Psoas muscle (tissue), 8 donors: ENCODE data around the gene NHEJ1. TPM values are rescaled to one million over a fixed set of nuclear protein-coding genes. Genes with fewer than 3 reads are reported as not detected.

ENCODE experiments used
- ATAC-seq, 4 donors: fragments of 200-7000 bp; cut with Tn5 transposase; one replicate each; pipeline ENCODE4 v1.9.1; 2020; ENCODE audit warnings: moderate library complexity in 3 of 4, mild to moderate bottlenecking in 2 of 4
- DNase-seq, 2 donors: peaks; one replicate each; pipeline ENCODE4 v3.0.0-alpha.2; 2020
- H3K27ac ChIP-seq: fragments of 200-600 bp; one replicate; pipeline ENCODE4 v1.8.0; 2022
- H3K27me3 ChIP-seq, 3 donors: fragments of 200-600 bp in 1 of 3; one replicate each; pipeline versions ENCODE4 v1.6.1 to v1.8.0; 2013 to 2022; ENCODE audit warnings: low read length in 2 of 3, mild to moderate bottlenecking in 2 of 3, moderate library complexity in 1 of 3; ENCODE audit not compliant: insufficient read depth in 3 of 3
- H3K36me3 ChIP-seq, 2 donors: fragments of 200-600 bp in 1 of 2; one replicate each; pipeline versions ENCODE4 v1.6.1 to v1.8.0; 2013 to 2022; ENCODE audit warnings: low read depth in 1 of 2, mild to moderate bottlenecking in 1 of 2, moderate library complexity in 1 of 2; ENCODE audit not compliant: insufficient read depth in 1 of 2
- H3K4me1 ChIP-seq: fragments of 200-600 bp; one replicate; pipeline ENCODE4 v1.8.0; 2022
- H3K4me3 ChIP-seq: fragments of 200-600 bp; one replicate; pipeline ENCODE4 v1.8.0; 2022; ENCODE audit warnings: mild to moderate bottlenecking
- H3K9me3 ChIP-seq: fragments of 200-600 bp; one replicate; pipeline ENCODE4 v1.8.0; 2022
- WGBS, 3 donors: extraction: QIAGEN DNeasy Blood & Tissue Kit; methylation state at CpG; one replicate each; pipeline versions ENCODE4 v1.1.6 to v1.1.7; 2013; 5-methylcytosine and 5-hydroxymethylcytosine counted together
- intact Hi-C, 2 donors: fragments of 100-400 bp; cut with DNase I; formaldehyde crosslinking; loops; one replicate each; pipeline versions ENCODE4 v1.11.0 to v1.14.2; 2022
- polyA plus RNA-seq, 3 donors: library from polyadenylated mRNA; stranded (reverse); fragments of 200-250 nt; gene quantifications; one replicate each; pipeline ENCODE4 v1.2.3, GENCODE V29; 2013
- total RNA-seq, 4 donors: library from RNA; stranded (reverse); fragmentation: NEBNext Ultra II Directional in 2 of 4; extraction: Animal tissue kit (Norgen Biotek cat#: 25700) in 2 of 4; gene quantifications; one replicate each; pipeline versions ENCODE4 v1.2.1 to v1.2.4, GENCODE V29; 2021 to 2023
- TF ChIP-seq, protein P1 (sequence below): fragments of 200-600 bp; IDR thresholded peaks from one replicate; pipeline ENCODE4 v1.8.0; 2022; ENCODE audit warnings: antibody characterized with exemption
- donor health status: healthy with polysubstance abuse.
- donor health status: DM: no; HTN: no; CAD: no; lungs with moderate emphysema.
- donor health status: Bipolar disorder and iron deficiency.
- donor health status: healthy.
- donor health status: DM: yes; HTN: yes; CAD: no.
- donor health status: DM: no; HTN: no; CAD: no.
- donor health status: DM: no; HTN: no; CAD: no.
- donor health status: DM: yes; HTN: yes; CAD: no.

NHEJ1 gene
- total and polyA plus RNA-seq, 7 donors = 10.7 to 20.5 (median 14.4) TPM

DNA sequence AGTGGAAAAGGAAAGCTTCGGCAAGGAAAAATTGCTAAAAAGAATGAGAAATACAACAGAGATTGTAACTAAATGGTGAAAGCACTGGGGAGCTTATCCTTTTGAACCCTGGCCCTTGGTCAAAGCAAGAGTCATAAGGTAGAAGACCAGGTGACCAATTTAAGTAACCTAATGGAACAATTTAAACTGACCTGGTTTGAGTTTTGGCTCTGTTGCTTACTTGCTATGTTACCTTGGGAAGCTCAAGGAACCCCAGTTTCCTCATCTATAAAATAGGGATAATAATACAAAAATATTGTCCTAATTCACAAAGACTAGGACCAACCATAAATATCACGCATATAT lies 48.6 kb downstream of the NHEJ1 start:
- Histone ChIP-seq H3K4me1 (peaks cover 3% of the 10 kb centered on the region), H3K9me3 (no peaks in the 10 kb centered on the region), H3K27me3 (no peaks in the 10 kb centered on the region), H3K27ac (no peak overlapping the region), H3K4me3 (no peak overlapping the region), H3K36me3 (no peaks in the 10 kb centered on the region)
- DNase-seq (no peak), ATAC-seq (no peak)
- TF ChIP-seq, protein P1, sequence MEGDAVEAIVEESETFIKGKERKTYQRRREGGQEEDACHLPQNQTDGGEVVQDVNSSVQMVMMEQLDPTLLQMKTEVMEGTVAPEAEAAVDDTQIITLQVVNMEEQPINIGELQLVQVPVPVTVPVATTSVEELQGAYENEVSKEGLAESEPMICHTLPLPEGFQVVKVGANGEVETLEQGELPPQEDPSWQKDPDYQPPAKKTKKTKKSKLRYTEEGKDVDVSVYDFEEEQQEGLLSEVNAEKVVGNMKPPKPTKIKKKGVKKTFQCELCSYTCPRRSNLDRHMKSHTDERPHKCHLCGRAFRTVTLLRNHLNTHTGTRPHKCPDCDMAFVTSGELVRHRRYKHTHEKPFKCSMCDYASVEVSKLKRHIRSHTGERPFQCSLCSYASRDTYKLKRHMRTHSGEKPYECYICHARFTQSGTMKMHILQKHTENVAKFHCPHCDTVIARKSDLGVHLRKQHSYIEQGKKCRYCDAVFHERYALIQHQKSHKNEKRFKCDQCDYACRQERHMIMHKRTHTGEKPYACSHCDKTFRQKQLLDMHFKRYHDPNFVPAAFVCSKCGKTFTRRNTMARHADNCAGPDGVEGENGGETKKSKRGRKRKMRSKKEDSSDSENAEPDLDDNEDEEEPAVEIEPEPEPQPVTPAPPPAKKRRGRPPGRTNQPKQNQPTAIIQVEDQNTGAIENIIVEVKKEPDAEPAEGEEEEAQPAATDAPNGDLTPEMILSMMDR = no peak
- intact Hi-C loops = no loop called here
- WGBS, 3 donors = 93 to 96% (median 96%) methylated on average over 2 of the region's 2 CpGs

DNA sequence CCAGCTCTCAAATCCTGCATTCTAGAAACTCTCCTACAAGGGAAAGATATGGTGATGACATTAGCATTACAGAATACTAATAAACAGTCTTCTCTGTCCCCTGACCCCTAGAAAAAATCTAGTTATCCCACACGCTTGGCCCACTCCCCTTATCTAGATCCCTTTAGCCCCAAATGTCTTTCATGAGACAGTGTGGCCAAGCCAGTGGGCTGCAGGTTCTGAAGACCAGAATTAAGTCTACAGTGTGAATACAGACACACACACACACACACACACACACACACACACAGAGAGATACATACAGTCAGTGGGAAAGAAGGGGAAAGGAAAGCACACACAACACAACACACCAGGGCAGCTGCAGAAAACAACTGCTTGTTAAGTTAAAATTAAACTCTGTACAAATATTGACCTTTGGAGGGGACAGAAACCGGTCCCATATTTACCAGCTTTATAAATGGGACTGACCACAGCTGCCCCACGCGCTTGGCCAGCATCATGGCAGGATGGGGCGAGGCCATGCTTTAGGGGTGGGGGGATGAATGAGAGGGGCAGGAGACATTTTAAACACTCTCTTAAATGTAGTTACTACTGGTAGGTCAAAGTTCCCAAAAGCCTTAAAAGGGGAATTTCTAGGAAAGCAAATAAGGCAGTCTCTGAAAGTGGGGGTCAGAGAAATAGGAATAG lies 49.1 kb downstream of the NHEJ1 start:
- DNase-seq (no peak), ATAC-seq (no peak)
- H3K27ac ChIP-seq = no peak overlapping the region
- 88 to 89% (median 89%) methylated on average over 5 of the region's 5 CpGs for WGBS, 3 donors
- no peaks in the 10 kb centered on the region for H3K9me3 ChIP-seq
- TF ChIP-seq, protein P1 = no peak
- H3K4me1 ChIP-seq = peaks cover 3% of the 10 kb centered on the region
- intact Hi-C loops = no loop called here
- H3K27me3 ChIP-seq = no peaks in the 10 kb centered on the region
- H3K36me3 ChIP-seq = no peaks in the 10 kb centered on the region
- no peak overlapping the region for H3K4me3 ChIP-seq

DNA sequence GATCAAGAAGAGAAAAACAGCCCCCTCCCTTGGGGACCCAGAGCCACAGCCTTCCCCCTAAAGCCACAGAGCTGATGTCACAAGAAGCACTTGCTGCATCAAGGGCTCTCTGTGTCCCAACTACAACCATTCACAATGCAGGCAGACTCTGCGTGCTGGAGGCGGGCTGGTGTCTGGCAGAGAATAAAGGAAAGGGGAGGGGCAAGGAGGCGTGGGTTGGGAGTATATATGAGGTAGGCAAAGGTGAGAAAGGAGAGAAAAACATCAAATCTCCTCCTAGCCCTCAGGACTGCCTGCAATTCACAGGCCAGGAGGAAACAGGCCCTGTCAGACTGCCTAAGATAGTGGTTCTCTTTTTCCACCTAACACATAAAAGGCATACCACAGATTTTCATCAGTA lies 51.1 kb downstream of the NHEJ1 start:
- Histone ChIP-seq H3K4me3 (no peak overlapping the region), H3K27me3 (no peaks in the 10 kb centered on the region), H3K36me3 (no peaks in the 10 kb centered on the region), H3K4me1 (peaks cover 3% of the 10 kb centered on the region), H3K27ac (no peak overlapping the region), H3K9me3 (no peaks in the 10 kb centered on the region)
- TF ChIP-seq, protein P1 = no peak
- intact Hi-C loops = no loop called here
- no peak for ATAC-seq
- DNase-seq = no peak
- 74 to 94% (median 83%) methylated on average over 3 of the region's 3 CpGs for WGBS, 3 donors

DNA sequence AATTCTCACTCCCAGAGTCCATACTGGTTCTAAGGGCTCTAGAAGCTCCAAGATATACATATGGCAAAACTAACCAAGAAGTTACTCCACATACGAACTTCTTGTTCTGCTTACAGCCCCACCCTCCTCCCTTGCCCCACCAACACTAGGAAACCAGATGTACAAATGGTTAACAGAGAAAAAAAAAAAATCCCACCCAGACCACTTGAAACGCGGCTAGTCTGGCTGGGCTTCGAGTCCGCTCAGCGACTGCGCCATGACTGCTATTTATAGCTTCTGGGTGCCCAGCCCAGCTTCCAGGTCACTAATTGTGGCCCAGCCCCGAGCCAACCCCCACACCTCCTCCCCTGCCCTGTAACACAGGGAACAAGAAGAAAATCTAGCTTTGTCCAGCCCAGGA lies 52.9 kb downstream of the NHEJ1 start:
- TF ChIP-seq, protein P1 = no peak
- DNase-seq = peak in 1 of 2 donors; percentile 61
- WGBS, 3 donors = 12 to 22% (median 13%) methylated on average over 8 of the region's 8 CpGs
- intact Hi-C loops = no loop called here
- peak; percentile 63 to 96 (median 80) for ATAC-seq
- peak overlapping the region; percentile 49 for H3K4me3 ChIP-seq
- peaks cover 3% of the 10 kb centered on the region for H3K4me1 ChIP-seq
- no peaks in the 10 kb centered on the region for H3K9me3 ChIP-seq
- no peak overlapping the region for H3K27ac ChIP-seq
- H3K27me3 ChIP-seq = no peaks in the 10 kb centered on the region
- no peaks in the 10 kb centered on the region for H3K36me3 ChIP-seq

DNA sequence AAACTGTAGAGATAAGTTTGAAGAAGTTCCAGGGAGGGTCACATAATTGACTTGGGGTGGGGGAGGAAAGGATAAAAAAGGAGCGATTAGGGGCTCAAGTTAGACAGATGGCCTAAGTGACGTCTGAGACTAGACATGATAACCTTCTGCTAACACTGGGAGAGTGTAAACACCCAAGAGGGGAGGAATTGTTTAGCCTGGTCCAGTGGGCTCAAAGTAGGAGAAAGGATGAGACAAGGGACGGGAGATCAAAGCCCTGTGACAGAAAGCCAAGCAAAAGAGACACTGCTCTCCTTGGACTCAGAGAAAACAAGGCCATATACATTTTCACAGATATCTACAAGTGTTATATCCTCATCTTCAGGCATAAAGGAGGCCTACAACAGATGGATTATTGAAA lies 54.4 kb downstream of the NHEJ1 start:
- intact Hi-C loops = no loop called here
- Histone ChIP-seq H3K27ac (no peak overlapping the region), H3K27me3 (no peaks in the 10 kb centered on the region), H3K9me3 (no peaks in the 10 kb centered on the region), H3K4me1 (peaks cover 3% of the 10 kb centered on the region), H3K36me3 (no peaks in the 10 kb centered on the region), H3K4me3 (no peak overlapping the region)
- 88 to 93% (median 90%) methylated on average over 3 of the region's 3 CpGs for WGBS, 3 donors
- ATAC-seq = no peak
- TF ChIP-seq, protein P1 = no peak
- DNase-seq = no peak
